Measurements from ENCODE around the gene BACH2.
"Not testable (repeated sequence)": the region's sequence is repeated elsewhere in the genome, so short reads cannot be mapped to it uniquely, and the experiment has no call there.

Gene BACH2

DNA sequence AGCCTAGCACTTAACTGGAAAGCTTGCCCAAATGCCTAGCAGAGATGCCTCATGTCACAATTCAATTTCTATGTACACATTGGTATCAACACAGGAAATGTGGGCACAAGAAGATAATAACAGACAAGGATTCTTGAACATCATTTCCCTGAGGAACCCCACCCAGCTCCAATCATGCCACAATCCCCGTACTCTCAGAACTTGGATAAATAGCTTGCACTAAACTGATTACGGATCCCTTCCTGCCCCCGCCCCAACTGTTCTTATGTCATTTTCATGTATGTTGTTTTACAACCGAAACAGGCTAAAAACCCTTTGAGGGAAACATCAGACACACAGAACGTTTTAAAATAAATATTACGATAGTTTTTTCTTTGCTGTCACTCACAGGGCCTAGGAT, 87.1 kb downstream of the BACH2 start:
- no peak for DNase-seq

DNA sequence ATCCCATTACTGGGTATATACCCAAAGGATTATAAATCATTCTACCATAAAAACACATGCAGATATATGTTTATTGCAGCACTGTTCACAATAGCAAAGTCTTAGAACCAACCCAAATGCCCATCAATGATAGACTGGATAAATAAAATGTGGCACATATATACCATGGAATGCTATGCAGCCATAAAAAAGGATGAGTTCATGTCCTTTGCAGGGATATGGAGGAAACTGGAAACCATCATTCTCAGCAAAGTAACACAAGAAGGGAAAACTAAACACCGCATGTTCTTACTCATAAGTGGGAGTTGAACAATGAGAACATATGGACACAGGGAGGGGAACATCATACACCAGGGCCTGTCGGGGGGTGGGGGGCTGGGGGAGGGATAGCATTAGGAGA, 88.0 kb downstream of the BACH2 start:
- DNase-seq: not testable (repeated sequence)

DNA sequence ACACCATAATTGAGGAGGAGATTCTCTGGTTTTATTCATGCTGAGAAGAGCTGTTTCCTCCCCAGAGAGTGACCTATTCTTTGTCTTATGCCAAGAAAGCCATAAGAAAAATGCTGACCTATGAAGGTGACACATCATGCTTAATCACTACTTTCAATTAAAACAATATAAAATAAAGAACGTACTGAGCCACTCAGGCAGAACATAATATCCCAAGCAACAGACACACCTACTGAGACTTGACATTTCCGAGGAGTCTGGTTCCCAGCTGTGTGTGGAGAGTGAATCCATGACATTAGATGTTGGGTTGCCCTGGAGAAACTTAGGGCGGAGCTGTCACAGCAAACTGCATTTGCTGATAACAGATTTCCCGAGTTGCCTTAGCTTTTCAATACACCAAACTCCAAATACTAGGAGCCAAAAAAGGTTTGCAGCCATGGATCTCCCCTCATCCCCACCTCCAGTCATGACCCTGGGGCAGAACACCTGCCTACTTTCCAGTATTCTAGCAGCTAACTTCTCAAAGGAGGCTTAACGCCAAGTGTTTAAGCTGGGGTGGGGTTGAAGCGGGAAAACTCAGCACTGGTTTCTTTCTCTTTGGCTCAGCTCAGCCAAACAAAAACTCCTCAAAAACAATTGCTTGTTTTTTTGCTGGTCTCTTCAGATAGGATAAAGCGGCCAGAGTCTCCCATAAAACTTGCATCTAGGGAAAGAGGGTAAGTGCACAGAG, 92.2 kb downstream of the BACH2 start:
- DNase-seq: no peak

DNA sequence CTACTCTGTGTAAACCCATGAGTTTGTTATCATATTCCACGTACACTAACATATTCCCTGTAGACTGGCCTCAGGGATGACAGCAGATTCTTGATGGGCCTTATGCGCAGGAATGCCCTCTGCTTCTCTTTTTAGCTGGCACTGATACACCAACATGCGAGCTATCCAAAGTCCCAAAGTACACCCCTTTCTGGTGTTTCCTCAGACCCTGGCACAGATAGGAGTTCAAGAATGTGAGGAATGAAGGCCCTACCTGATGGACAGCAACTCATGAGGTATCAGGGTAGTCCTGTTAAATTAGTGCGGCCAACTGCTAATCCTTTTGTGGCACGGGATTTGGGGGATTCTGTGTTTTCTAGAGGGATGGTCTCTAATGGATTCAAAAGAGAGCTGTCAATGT, 93.0 kb downstream of the BACH2 start:
- no peak for DNase-seq

DNA sequence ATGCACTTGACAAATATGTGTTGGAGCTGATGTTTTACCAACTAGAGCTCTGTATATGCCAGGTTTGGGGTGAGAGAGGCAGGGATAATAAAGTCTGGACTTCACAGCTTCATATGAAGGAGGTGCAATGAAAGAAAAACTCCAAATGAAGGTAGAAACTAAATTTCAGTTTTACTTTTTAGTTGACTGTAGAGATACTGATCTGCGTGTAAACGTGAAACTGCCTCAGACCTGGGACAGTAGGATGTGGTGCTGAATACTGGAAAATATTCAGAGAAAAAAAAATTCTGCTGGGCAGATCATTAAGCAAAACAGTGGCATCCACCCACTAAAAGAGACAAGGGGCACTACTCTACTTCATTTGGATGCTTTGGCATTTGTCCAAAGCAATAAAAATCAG, 94.5 kb downstream of the BACH2 start:
- no peak for DNase-seq

DNA sequence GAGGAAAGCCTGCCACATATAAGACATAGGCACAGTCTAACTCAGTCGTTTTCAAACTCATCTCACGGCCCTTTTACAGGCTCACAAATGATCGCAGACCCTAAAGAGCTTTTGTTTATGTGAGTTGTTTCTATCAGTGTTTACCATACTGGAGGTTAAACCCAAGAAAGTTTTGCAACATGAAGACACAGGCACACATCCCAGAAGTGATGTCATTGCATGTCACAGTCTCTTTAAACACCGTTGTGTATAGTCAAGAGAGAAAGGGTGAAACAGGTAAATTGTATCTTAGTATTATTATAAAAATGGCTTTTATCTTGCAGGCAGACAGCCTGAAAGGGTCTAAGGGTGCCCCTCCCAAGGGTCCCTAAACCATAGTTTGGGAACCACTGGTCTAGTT, 96.7 kb downstream of the BACH2 start:
- no peak for DNase-seq

DNA sequence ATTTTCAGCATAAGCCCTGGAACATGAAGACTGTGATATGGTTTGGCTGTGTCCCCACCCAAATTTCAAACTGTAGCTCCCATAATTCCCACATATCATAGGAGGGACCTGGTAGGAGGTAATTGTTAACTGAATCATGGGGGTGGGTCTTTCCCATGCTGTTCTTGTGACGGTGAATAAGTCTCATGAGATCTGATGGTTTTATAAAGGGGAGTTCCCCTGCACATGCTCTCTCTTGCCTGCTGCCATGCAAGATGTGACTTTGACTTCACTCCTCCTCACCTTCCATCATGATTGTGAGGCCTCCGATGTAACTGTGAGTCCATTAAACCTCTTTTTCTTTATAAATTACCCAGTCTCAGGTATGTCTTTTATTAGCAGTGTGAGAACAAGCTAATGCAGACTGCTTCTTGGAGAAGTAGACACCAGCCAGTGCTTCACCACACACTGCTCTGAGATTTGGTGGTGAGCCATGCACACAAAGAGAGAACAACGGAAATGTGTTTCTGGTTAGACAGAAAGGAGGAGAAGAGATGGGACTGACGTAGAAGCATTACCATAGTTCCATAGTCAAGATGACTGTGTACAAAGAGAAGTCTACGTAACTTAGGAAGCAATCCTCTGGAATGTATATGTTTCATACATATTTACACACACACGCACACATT, 97.8 kb downstream of the BACH2 start:
- no peak for DNase-seq

DNA sequence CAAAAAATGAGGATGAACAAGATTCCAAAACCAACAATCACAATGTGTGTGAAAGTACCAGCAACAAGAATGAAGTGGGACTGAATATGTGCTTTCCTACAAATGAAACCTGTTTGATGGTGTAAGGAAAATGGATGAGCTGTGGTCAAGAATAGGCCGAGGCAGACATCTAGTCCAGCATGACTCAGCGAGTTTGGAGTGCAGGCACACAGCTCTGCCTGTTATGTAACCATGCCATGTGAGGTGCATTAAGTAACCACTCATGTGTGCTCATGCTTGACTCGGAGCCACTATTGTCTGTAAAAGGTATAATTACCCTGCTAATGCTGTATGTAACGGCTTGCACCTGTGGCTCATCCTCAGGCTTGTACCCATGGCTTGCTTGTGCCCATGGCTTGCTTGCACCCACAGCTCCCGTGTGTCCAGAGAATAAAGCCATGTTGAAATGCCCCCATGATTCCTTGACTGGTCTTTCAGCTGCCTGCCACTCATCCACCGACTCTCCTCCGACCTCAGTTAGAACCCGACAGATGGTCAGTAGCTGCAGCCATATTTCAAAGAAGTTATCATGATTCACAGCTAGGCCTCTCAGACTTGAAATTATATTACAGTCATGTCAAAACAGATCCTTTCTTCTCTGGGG, 98.7 kb downstream of the BACH2 start:
- DNase-seq: no peak

DNA sequence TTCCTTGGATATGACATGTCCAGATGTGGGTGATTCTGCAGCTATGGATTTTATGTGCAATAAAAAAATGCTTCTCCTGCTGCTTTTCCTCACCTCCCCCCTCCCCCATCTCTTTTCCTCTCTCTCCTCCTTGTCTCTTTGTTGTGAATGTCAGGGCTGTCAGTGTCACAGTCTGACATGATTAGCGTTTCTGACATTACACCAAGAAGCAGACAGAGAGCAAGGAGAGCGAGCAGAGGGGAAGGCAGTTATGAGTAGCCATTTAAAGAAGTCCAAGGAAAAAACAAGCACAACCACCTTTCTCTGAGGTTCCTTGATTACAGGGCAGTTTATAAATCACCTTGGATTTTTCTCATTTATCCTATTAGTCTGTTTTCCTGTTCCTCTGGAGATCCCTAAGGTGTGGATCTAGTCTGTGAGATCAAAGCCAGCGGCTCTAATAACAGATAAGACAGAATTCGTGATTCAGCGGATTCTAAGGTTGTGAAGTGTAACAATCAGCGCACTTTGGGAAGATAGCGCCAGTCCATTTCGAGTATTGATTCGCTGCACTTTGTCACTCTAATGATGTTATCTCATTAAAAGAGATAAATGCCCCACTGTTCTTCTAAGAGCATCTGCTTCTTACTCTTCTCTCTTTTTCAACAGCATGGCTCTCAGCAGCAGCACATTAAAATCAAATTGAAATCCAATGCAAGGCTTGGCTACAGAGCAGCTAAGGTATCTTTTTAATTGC, 101.4 kb downstream of the BACH2 start:
- DNase-seq: no peak

DNA sequence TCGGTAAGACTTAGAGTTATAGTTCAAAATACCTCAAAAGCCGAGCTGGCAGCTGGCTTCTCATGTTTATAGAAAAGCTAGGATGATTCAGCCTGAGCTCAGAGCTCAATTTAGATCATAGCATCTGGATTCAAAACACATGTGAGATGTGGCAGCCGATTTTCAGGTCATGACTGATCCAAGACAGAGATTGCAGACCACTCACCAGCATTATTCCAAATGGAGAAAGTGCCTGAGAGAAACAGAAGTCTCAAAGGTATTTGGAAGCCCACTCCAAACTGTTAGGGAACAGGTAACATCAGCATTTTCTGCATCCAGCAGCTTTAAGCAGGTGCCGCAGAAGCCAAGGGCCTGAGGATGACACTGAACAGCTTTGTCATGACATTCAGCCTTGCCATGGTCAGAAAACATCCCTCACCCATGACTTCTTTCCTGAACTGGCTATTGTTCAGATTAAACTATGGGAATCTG, 102.2 kb downstream of the BACH2 start:
- DNase-seq: no peak

DNA sequence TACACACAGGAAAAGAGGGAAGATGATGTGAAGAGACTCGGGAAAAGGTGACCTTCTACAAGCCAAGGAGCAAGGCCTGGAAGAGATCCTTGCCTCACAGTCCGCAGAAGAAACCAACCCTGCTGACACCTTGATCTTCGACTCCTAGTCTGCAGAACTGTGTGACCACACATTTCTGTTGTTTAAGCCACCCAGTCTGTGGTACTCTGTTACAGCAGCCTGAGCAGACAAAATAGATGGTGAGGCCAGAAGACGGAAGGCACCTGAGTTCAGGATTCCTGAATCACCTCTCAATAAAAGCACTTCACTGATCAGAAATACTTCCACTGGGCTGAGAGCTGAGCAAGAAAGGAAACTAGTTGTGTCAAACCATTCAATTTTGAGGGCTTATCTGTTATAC, 103.3 kb downstream of the BACH2 start:
- no peak for DNase-seq

DNA sequence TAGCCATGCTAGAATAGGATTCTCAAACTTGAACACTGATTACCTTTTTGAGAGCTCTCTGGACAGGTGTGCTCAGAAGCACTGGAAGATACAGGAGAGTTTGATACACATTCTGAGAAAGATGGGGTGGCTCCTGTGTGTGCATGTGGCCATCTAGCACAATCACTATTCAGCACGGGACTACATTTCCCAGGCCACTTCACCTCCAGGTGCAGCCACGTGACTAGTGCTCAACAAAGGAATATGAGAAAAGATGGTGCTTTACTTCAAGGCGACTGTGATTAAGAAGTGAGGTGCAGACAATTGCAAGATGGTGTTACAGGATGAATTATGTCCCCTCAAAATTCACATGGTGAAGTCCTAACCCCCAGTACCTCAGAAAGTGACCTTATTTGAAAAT, 103.8 kb downstream of the BACH2 start:
- no peak for DNase-seq

DNA sequence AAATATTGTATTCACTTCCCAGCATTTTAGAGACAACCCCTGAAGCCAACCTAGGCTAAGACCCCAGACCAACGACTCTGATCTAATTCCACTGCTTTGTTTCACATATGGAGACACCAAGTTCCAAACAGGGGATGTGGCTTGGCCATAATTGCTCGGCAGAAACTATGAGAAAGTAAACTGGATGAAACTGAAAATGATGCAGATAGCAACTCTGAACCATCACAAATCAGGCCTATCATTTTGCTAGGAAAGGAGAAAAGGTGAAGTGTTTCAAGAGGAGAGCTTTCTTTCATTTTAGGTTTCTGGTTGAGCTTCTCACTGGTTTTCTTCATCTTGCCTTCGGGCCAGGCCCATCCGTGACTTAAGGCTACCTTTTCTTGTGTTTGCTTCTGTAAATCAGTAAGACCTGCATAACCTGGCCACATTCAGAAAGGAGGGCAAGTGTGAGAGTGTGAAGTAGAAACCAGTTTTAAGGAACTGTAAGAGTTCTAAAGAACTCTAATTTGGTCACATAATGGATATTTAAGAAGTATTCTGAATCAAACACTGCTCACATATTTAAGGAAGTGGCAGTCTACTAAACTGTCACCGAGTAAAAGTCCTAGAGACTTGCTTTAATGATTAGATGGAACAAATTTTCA, 105.8 kb downstream of the BACH2 start:
- no peak for DNase-seq

DNA sequence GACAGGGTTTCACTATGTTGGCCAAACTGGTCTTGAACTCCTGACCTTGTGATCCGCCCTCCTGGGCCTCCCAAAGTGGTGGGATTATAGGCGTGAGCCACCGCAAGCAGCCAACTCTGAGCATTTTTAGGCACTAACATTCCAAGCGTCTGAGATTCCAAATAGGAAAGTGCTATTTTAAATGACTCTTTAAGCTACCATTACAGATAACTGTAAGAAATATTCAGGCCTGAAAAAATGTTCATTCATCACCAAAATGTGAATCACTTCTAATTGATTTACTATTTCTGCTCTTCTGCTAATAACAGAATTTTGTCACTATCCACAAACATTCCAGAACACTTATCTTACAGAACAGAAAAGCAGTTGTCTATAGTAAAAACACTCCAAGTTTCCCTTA, 106.5 kb downstream of the BACH2 start:
- DNase-seq: no peak

DNA sequence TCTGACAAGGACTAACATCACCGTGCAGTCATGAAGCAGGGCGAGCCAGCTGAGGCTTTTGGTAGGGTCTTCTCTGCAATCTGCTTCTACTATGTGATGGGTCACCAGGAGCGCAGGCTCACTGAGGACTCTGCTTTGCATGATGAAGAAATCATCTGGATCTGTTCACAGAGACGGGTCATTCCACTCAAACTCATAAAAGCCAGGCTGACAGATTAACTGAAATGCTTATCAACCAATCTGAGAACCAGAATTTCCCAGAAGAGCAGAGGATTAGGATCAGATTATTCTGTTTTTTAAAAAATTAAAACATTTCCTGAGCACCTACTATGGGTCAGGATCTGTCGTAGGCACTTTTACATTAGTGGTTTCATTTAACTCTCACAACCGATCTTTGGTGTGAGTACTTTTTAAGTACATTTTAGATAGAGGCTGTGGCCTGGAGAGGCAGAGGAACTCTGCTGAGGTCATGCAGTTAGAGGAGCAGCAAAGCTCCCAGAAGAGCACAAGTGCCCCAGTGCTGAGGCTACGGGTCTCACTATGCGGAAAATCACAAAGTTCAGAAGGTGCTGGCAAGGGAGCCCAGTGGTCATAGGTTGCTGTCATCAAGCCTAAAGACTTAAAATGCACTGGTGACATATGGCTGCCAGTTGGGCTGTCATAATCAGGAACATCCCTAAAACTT, 109.1 kb downstream of the BACH2 start:
- no peak for DNase-seq

DNA sequence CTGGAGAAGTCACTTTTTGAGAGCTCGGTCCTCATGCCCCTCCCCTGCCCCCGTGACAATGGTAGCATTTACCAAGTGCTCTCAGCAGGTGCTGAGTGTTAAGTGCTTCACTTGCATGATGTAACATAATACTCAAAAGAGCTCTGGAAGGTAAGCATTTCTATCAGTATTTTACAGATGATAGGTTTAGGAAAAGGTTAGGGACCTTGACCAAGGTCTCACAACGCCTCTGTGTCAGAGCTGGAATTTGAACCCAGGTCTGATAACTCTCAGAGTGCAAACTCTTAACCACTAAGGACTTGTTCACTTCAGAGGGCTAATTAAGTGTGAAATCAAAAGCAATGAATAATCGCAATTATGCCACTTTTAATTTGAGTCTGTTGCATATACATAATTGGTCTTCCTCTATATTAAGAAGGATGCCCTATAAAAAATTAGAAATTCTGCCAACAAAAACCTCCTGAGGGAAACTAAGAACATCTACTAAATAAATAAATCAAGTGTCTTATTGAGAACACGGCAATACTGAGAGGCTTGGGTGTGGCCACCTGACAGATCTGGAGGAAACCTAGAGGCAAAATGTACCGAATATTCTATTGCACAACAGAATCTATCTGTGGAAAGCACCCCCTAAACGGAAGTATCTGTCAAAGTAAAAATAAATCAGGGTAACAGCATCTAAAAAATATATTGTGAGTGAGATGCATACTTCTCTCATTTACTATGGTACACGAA, 109.8 kb downstream of the BACH2 start:
- DNase-seq: no peak

DNA sequence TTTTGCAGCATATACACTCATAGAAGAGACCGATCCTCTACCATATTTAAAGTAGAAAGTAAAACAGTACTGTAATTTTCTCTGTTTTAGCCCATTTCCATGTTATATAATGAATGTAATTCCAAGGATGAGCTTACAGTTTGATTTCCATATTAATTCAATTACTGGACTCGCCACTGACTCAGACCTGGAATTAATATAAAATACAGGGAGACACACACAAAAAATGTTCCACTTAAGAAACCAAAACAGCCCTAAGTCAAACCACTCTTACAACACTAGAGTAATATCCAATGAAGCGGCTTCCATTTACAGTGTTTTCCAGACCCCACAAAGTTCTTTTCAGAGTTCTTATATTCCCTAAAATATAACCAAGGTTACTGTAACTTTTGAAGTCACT, 110.6 kb downstream of the BACH2 start:
- no peak for DNase-seq

DNA sequence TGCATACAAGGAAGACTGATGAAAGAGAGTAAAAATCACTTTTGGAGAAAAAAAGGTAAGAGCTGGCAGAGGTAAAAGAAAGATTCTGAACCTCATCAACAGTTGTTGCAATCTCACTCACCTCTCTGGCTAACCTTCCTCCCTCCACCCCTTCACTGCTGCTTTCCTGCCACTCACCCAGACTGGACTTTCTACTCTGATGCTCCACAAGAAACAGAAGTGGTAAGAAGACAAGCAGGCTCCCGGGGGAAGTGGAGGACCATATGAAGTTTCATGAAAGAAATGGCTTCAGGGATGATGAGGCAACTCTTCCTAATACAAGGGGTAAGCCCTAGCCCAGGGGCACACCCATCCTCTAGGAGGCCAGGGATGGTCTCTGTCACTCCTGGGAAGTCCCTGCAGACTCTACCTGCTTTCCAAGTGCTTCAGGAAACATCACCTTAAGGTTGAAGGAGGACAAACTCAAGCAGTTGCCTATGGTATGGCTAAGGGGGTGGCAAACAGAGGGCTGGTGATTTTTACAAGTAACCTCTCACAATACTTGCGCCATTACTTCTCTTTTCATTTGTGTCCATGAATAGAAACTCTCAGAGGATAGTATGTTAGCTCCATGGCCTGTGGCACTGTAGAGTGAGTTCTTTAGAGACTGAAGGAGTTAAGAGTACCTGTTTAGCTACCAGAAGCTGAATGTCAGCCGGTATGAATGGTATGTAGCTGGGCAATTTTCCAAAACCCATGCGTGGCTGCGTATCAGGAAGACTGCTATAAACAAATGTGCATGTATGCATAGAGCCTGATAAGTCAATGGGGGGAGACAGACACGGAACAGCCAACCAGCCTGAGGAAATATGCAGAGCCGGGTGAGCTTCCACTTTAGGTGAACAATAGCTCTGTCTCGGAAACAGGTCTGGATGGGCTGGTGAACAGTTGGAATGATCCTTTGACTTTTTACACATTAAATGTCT, 112.0 kb downstream of the BACH2 start:
- no peak for DNase-seq

DNA sequence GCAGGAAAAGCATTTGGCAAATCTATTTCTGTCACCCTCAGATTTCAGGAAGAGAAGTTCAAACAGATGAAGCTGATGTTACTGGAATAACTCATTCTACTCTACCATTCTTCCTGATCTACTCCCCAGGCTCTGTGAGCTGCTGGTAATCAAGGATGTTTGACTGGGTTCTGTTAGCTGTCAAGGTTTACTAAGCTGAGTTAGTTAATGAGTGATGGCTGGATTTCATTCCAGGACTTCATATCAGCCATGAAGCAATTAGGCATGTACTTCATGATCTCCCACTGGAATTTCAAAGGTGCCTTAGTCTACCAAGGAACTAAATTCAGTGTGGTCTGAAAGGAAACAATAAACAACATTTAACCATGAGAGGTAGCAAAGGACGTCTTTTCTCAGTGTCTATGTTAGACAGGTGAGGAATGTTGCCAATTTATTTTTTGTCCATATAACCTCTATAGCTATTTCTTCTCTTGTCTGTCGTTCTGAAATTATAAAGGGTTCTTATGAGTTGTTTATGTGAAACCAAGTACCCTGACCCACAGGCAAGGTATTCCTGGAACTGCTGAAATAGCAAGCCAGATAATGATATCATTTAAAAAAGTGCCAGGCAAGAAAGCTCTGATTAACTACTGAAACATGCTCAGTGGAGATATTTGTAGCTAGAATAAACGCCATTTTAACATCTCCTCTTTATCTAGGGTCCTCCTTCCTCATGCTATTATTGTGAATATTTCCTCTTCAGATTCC, 112.9 kb downstream of the BACH2 start:
- no peak for DNase-seq

DNA sequence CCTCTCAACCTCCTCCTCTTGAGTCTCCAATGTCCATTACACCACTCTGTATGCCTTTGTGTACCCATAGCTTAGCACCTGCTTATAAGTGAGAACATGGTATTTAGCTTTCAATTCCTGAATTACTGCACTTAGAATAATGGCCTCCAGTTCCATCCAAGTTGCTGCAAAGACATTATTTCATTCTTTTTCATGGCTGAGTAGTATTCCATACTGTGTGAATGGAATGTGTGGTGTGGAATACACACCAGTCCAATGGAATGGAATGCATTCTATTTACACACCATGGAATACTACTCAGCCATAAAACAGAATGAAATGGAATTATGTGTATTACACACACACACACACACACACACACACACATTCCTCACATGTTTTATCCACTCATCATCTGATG, 116.1 kb downstream of the BACH2 start:
- no peak for DNase-seq
